B cell (primary cell): ENCODE measurements around the gene HBQ1. TPM values are rescaled to one million over a fixed set of nuclear protein-coding genes. Genes with fewer than 3 reads are reported as not detected.

Experiments
- ATAC-seq: fragments of 200-7000 bp; cut with Tn5 transposase; one replicate; pipeline ENCODE4 v1.10.0; 2021; ENCODE audit warnings: low read depth, mild to moderate bottlenecking, moderate number of reproducible peaks, moderate library complexity
- CTCF ChIA-PET: fragments of 350-600 bp; sonication (Branson Sonifier 250); formaldehyde crosslinking; loops from one replicate; lab custom pipeline; 2021; ENCODE audit warnings: antibody characterized with exemption, inconsistent platforms; lab: Charles Lee
- POLR2A ChIA-PET: fragments of 350-600 bp; sonication (Branson Sonifier 250); formaldehyde crosslinking; loops from one replicate; lab custom pipeline; 2021; ENCODE audit warnings: antibody characterized with exemption; lab: Charles Lee
- DNase-seq: peaks from one replicate; pipeline ENCODE4 v3.0.0; 2013
- H2AFZ ChIP-seq: 2 replicates; pipeline ENCODE4 v1.6.1; 2012; ENCODE audit warnings: mild to moderate bottlenecking, low read depth, low read length; ENCODE audit not compliant: insufficient read depth, poor library complexity, severe bottlenecking
- H3K27ac ChIP-seq, 2 donors: 1 replicate in 1 of 2; 2 replicates in 1 of 2; pipeline ENCODE4 v1.5.1; 2012 to 2013; ENCODE audit warnings: low read length in 2 of 2, mild to moderate bottlenecking in 2 of 2, moderate library complexity in 1 of 2
- H3K27me3 ChIP-seq, 4 experiments: fragments of 200-600 bp in 1 of 4; sonication (generic) in 1 of 4; replicated peaks in 1 of 4; 1 replicate in 2 of 4; 2 replicates in 2 of 4; pipeline versions ENCODE4 v1.6.1 to v1.7.0; 2013 to 2016; ENCODE audit warnings: low read length in 3 of 4, mild to moderate bottlenecking in 2 of 4, mixed read lengths in 1 of 4, moderate library complexity in 1 of 4; ENCODE audit not compliant: insufficient read depth in 4 of 4, control insufficient read depth in 3 of 4; ENCODE audit errors: control extremely low read depth in 1 of 4
- H3K36me3 ChIP-seq, 2 experiments: replicated peaks in 1 of 2; 1 replicate in 1 of 2; 2 replicates in 1 of 2; pipeline versions ENCODE4 v1.6.1 to v1.7.1; 2013; ENCODE audit warnings: low read length in 1 of 2; ENCODE audit not compliant: insufficient read depth in 2 of 2, control insufficient read depth in 1 of 2; ENCODE audit errors: control extremely low read depth in 1 of 2, extremely low read depth in 1 of 2
- H3K4me1 ChIP-seq, 2 donors: fragments of 200-600 bp in 1 of 2; sonication (generic) in 1 of 2; 1 replicate in 1 of 2; 2 replicates in 1 of 2; pipeline versions ENCODE4 v1.5.1 to v1.6.1; 2013 to 2017; ENCODE audit warnings: low read length in 2 of 2; ENCODE audit not compliant: control insufficient read depth in 2 of 2, insufficient read depth in 2 of 2
- H3K4me2 ChIP-seq: replicated peaks from 2 replicates; pipeline ENCODE3; 2012; ENCODE audit warnings: mild to moderate bottlenecking, low read depth, low read length; ENCODE audit not compliant: poor library complexity, severe bottlenecking
- H3K4me3 ChIP-seq, 5 experiments: fragments of 200-600 bp in 1 of 5; sonication (generic) in 1 of 5; 1 replicate in 3 of 5; 2 replicates in 2 of 5; pipeline versions ENCODE4 v1.5.1 to v1.7.0; 2011 to 2016; ENCODE audit warnings: low read length in 4 of 5, mild to moderate bottlenecking in 4 of 5, low read depth in 2 of 5, control low read depth in 1 of 5, moderate library complexity in 1 of 5; ENCODE audit not compliant: insufficient read depth in 1 of 5; ENCODE audit errors: control extremely low read depth in 1 of 5, extremely low read depth in 1 of 5
- H3K79me2 ChIP-seq: fragments of 200-600 bp; sonication (generic); one replicate; pipeline ENCODE4 v1.6.0; 2016; ENCODE audit warnings: low read length; ENCODE audit not compliant: control insufficient read depth, insufficient read depth
- H3K9ac ChIP-seq: fragments of 200-600 bp; sonication (generic); 2 replicates; pipeline ENCODE4 v1.6.1; 2017; ENCODE audit warnings: mild to moderate bottlenecking, low read length, moderate library complexity
- H3K9me3 ChIP-seq, 3 donors: one replicate each; pipeline versions ENCODE4 v1.6.1 to v1.7.1; 2013; ENCODE audit warnings: low read length in 2 of 3; ENCODE audit not compliant: control insufficient read depth in 2 of 3, insufficient read depth in 1 of 3; ENCODE audit errors: control extremely low read depth in 1 of 3
- H4K20me1 ChIP-seq: 2 replicates; pipeline ENCODE4 v1.6.0; 2012; ENCODE audit warnings: mild to moderate bottlenecking, low read length; ENCODE audit not compliant: insufficient read depth, control insufficient read depth, poor library complexity, severe bottlenecking
- H3K27ac Mint-ChIP-seq: one replicate; pipeline ENCODE4 v1.8.0; 2021; ENCODE audit warnings: mixed read lengths
- H3K27me3 Mint-ChIP-seq: one replicate; pipeline ENCODE4 v1.8.0; 2021; ENCODE audit warnings: mixed read lengths
- H3K4me1 Mint-ChIP-seq: one replicate; pipeline ENCODE4 v1.8.0; 2021; ENCODE audit warnings: mixed read lengths
- H3K4me3 Mint-ChIP-seq: one replicate; pipeline ENCODE4 v1.8.0; 2021; ENCODE audit warnings: mixed read lengths
- H3K9me3 Mint-ChIP-seq: one replicate; pipeline ENCODE4 v1.8.0; 2022; ENCODE audit warnings: mixed read lengths; ENCODE audit not compliant: insufficient read depth
- CTCF ChIP-seq: fragments of 200-600 bp; IDR thresholded peaks from one replicate; pipeline ENCODE4 v1.8.0; 2022; ENCODE audit warnings: antibody characterized with exemption, mild to moderate bottlenecking
- EZH2 ChIP-seq: IDR thresholded peaks from 2 replicates; pipeline ENCODE4 v1.6.1; 2012; ENCODE audit warnings: borderline replicate concordance, low read depth, mild to moderate bottlenecking, moderate library complexity, low read length; ENCODE audit not compliant: insufficient read depth, poor library complexity, severe bottlenecking
- WGBS: methylation state at CpG from one replicate; pipeline ENCODE4 v1.1.5; 2013; ENCODE audit warnings: missing lambda C conversion rate; ENCODE audit not compliant: insufficient coverage; 5-methylcytosine and 5-hydroxymethylcytosine counted together
- intact Hi-C: fragments of 100-400 bp; cut with micrococcal nuclease; formaldehyde crosslinking; loops from one replicate; pipeline ENCODE4 v1.10.0; 2022
- polyA plus RNA-seq: library from polyadenylated mRNA; depleted of rRNA; stranded (reverse); fragments of >200 nt; gene quantifications from 2 replicates; pipeline ENCODE4 v1.2.3, GENCODE V29; 2012
- total RNA-seq, 2 donors: library from RNA; stranded (reverse); fragments of 120-200 nt in 1 of 2; gene quantifications; 1 replicate in 1 of 2; 2 replicates in 1 of 2; pipeline versions ENCODE4 v1.2.3 to v1.2.4, GENCODE V29; 2013 to 2022

HBQ1 gene
- total and polyA plus RNA-seq, 2 donors (not counting 1 experiment from before 2014, with no cell fraction given) = not detected

- H3K4me1 Mint-ChIP-seq = peaks cover 12% of the 10 kb centered on the region
- intact Hi-C loops = loop anchor here (1.0 to 2.0 kb wide), 3 partner anchors 43 to 116 kb away; partner anchors contain the start of gene NPRL3
- no peaks in the 10 kb centered on the region for H3K9me3 Mint-ChIP-seq
- no peak overlapping the region for H3K27ac ChIP-seq
- peaks cover 14 to 22% of the 10 kb centered on the region in 2 donors for H3K4me1 ChIP-seq
- no peak overlapping the region for H3K27ac Mint-ChIP-seq
- ChIA-PET CTCF (interaction anchor here (0.6 to 4.1 kb wide), 9 partner anchors 13 to 165 kb away, joined by 3 to 34 read pairs (median 5); no protein-coding TSS in a partner anchor), POLR2A (interaction anchor here (0.6 kb wide), 1 partner anchor 116 kb away, joined by 4 read pairs; no protein-coding TSS in a partner anchor)
- ATAC-seq (no peak), DNase-seq (no peak)
- H3K9ac ChIP-seq = peak overlapping the region; percentile 58
- H2AFZ ChIP-seq = peak overlapping the region; percentile 70
- H3K27me3 ChIP-seq = peaks cover 0 to 38% (median 22%) of the 10 kb centered on the region in 4 experiments
- H3K4me3 ChIP-seq = peak overlapping the region in 2 of 5 experiments; percentile 41 to 46
- peak; percentile 96 for TF ChIP-seq CTCF
- TF ChIP-seq EZH2 = no peak
- WGBS = 11% methylated on average over 12 of the region's 22 CpGs
- H3K4me3 Mint-ChIP-seq = no peak overlapping the region
- H3K27me3 Mint-ChIP-seq = peaks cover 19% of the 10 kb centered on the region
- H3K9me3 ChIP-seq = peaks cover 0 to 4% (median 0%) of the 10 kb centered on the region in 3 donors
- no peaks in the 10 kb centered on the region for H3K79me2 ChIP-seq
- peak overlapping the region; percentile 94 for H3K4me2 ChIP-seq
- H3K36me3 ChIP-seq = no peaks in the 10 kb centered on the region
- no peaks in the 10 kb centered on the region for H4K20me1 ChIP-seq
Observed at GRCh38 chr16:181565-182021, 1.3 kb downstream of the HBQ1 start.

GRCh38 chr16:183005-183404 is 2.7 kb downstream of the HBQ1 start:
- POLR2A ChIA-PET = interaction anchor here (0.6 kb wide), 1 partner anchor 245 kb away, joined by 5 read pairs; no protein-coding TSS in a partner anchor
- peaks cover 0 to 4% (median 0%) of the 10 kb centered on the region in 3 donors for H3K9me3 ChIP-seq
- DNase-seq (peak; percentile 22), ATAC-seq (no peak)
- peaks cover 14 to 17% of the 10 kb centered on the region in 2 donors for H3K4me1 ChIP-seq
- CTCF ChIA-PET = interaction anchor here (0.7 to 4.1 kb wide), 8 partner anchors 10 to 484 kb away, joined by 3 to 34 read pairs (median 4); no protein-coding TSS in a partner anchor
- Mint-ChIP-seq H3K9me3 (no peaks in the 10 kb centered on the region), H3K4me1 (peaks cover 6% of the 10 kb centered on the region), H3K27me3 (peaks cover 12% of the 10 kb centered on the region), H3K27ac (no peak overlapping the region), H3K4me3 (no peak overlapping the region)
- 89% methylated on average over 5 of the region's 7 CpGs for WGBS
- no peaks in the 10 kb centered on the region for H4K20me1 ChIP-seq
- TF ChIP-seq CTCF (no peak), EZH2 (no peak)
- peaks cover 0 to 27% (median 14%) of the 10 kb centered on the region in 4 experiments for H3K27me3 ChIP-seq
- H3K36me3 ChIP-seq = peaks cover 0 to 7% of the 10 kb centered on the region in 2 experiments
- H3K4me2 ChIP-seq = no peak overlapping the region
- no peak overlapping the region for H3K9ac ChIP-seq
- no peak overlapping the region for H2AFZ ChIP-seq
- intact Hi-C loops = no loop called here
- H3K27ac ChIP-seq = no peak overlapping the region
- no peak overlapping the region for H3K4me3 ChIP-seq
- no peaks in the 10 kb centered on the region for H3K79me2 ChIP-seq
